SH-SY5Y (cell line): ENCODE results near the gene ADCY5.

ENCODE experiments used
- GATA2 ChIP-seq: IDR thresholded peaks from 2 replicates; pipeline ENCODE4 v1.6.1; 2011; ENCODE audit warnings: mild to moderate bottlenecking, low read depth, low read length
- GATA3 ChIP-seq: IDR thresholded peaks from 2 replicates; pipeline ENCODE4 v1.6.1; 2011; ENCODE audit warnings: low read depth, mild to moderate bottlenecking, low read length, moderate library complexity

- TF ChIP-seq GATA2: no peak
- no peak for TF ChIP-seq GATA3
Observed at GRCh38 chr3:123261666-123262065, 187.2 kb downstream of the ADCY5 start.
